K562 (cell line): ENCODE data around the gene MEGF11. TPM values are rescaled to one million over a fixed set of nuclear protein-coding genes. Genes with fewer than 3 reads are reported as not detected.
A peak's percentile ranks its signal among the peaks of the same experiment; 100 is the strongest.

ENCODE experiments used
- ATAC-seq: fragments of 200-7000 bp; cut with Tn5 transposase; 3 replicates; pipeline ENCODE4 v1.9.1; 2020; ENCODE audit warnings: moderate library complexity
- BruUV-seq: library from RNA; stranded (reverse); fragments of 400-500 nt; replicated peaks from 2 replicates; lab custom pipeline; 2021; lab: Mats Ljungman, UMichigan
- CTCF ChIA-PET: fragments of 300-600 bp; formaldehyde crosslinking; extraction: SDS; loops from one replicate; lab custom pipeline; 2021; ENCODE audit warnings: low intra/inter-chr PET ratio; lab: Yijun Ruan, JAX
- POLR2A ChIA-PET: fragments of 300-600, 350-650 bp; sonication (Branson Sonifier 250); formaldehyde crosslinking; extraction: SDS; loops from one replicate; lab custom pipeline; 2021; ENCODE audit warnings: antibody characterized with exemption, inconsistent platforms; lab: Yijun Ruan, JAX
- DNase-seq, 4 experiments: peaks; one replicate each; pipeline versions ENCODE4 v3.0.0 to v3.0.0-alpha.2; 2011 to 2018; ENCODE audit warnings: low spot score in 3 of 4, mixed read lengths in 3 of 4; ENCODE audit errors: extremely low read depth in 1 of 4
- FAIRE-seq: peaks from 2 replicates; lab custom pipeline; 2011; peaks lifted over from hg19 to GRCh38; lab: Jason Lieb, UNC
- H2AFZ ChIP-seq: 2 replicates; pipeline ENCODE4 v1.6.0; 2011; ENCODE audit warnings: low read depth, low read length, control low read depth, inconsistent platforms
- H3K27ac ChIP-seq: fragments of 200-600 bp; 3 replicates; pipeline ENCODE4 v1.8.0; 2011; ENCODE audit warnings: low read depth, mild to moderate bottlenecking, control low read depth, inconsistent platforms, low read length, moderate library complexity, mixed read lengths; ENCODE audit errors: extremely low read depth
- H3K27me3 ChIP-seq, 2 experiments: fragments of 300-600 bp in 1 of 2; 2 replicates in 1 of 2; 3 replicates in 1 of 2; pipeline versions ENCODE4 v1.6.0 to v1.8.0; 2011; ENCODE audit warnings: inconsistent platforms in 2 of 2, low read length in 2 of 2, mild to moderate bottlenecking in 1 of 2, mixed read lengths in 1 of 2, moderate library complexity in 1 of 2; ENCODE audit not compliant: control insufficient read depth in 2 of 2, insufficient read depth in 2 of 2
- H3K36me3 ChIP-seq: fragments of 300-600 bp; 3 replicates; pipeline ENCODE4 v1.8.0; 2011; ENCODE audit warnings: mild to moderate bottlenecking, low read length, inconsistent platforms; ENCODE audit not compliant: control insufficient read depth, insufficient read depth
- H3K4me1 ChIP-seq, 2 experiments: fragments of 200-600 bp in 1 of 2; replicated peaks in 1 of 2; 2 replicates in 1 of 2; 3 replicates in 1 of 2; pipeline versions ENCODE4 v1.5.1 to v1.8.0; 2011; ENCODE audit warnings: inconsistent platforms in 2 of 2, low read length in 2 of 2, mild to moderate bottlenecking in 1 of 2, mixed read lengths in 1 of 2, moderate library complexity in 1 of 2; ENCODE audit not compliant: control insufficient read depth in 2 of 2, insufficient read depth in 2 of 2
- H3K4me2 ChIP-seq: 2 replicates; pipeline ENCODE4 v1.6.1; 2011; ENCODE audit warnings: low read length, control low read depth, inconsistent platforms, mixed read lengths; ENCODE audit not compliant: insufficient read depth
- H3K4me3 ChIP-seq: fragments of 200-600 bp; sonication (generic), shearing (Covaris generic); 2 replicates; pipeline ENCODE4 v1.5.1; 2016; ENCODE audit warnings: control low read depth, inconsistent platforms
- H3K79me2 ChIP-seq: fragments of 200-600 bp; 3 replicates; pipeline ENCODE4 v1.8.0; 2011; ENCODE audit warnings: low read length, inconsistent platforms; ENCODE audit not compliant: control insufficient read depth, insufficient read depth
- H3K9ac ChIP-seq, 2 experiments: 2 replicates each; pipeline versions ENCODE4 v1.6.0 to v1.6.1; 2011; ENCODE audit warnings: low read depth in 2 of 2, low read length in 2 of 2, control low read depth in 1 of 2, inconsistent platforms in 1 of 2, mild to moderate bottlenecking in 1 of 2, mixed read lengths in 1 of 2; ENCODE audit not compliant: insufficient read depth in 1 of 2
- H3K9me1 ChIP-seq: one replicate; pipeline ENCODE4 v1.6.0; 2011; ENCODE audit warnings: inconsistent platforms, mild to moderate bottlenecking, low read length, moderate library complexity; ENCODE audit not compliant: control insufficient read depth, insufficient read depth
- H3K9me3 ChIP-seq: replicated peaks from 2 replicates; pipeline ENCODE4 v1.5.1; 2011; ENCODE audit warnings: low read depth, low read length, inconsistent platforms; ENCODE audit not compliant: control insufficient read depth, insufficient read depth
- H4K20me1 ChIP-seq: replicated peaks from 2 replicates; pipeline ENCODE4 v1.6.1; 2011; ENCODE audit warnings: low read length, inconsistent platforms, mixed read lengths; ENCODE audit not compliant: control insufficient read depth, insufficient read depth
- PKNOX1 ChIP-seq: fragments of 450-650 bp; IDR thresholded peaks from 2 replicates; pipeline ENCODE4 v1.6.1; 2016
- TSC22D4 ChIP-seq: fragments of 450-650 bp; IDR thresholded peaks from 2 replicates; pipeline ENCODE4 v1.6.1; 2016; ENCODE audit warnings: missing genetic modification characterization, missing biosample characterization, control low read depth
- in situ Hi-C: fragments of 300-500 bp; cut with MboI; formaldehyde crosslinking; loops from 4 replicates; pipeline ENCODE4 v1.15.0; 2018; ENCODE audit warnings: inconsistent platforms, mixed read lengths
- intact Hi-C: fragments of 100-400 bp; cut with micrococcal nuclease; formaldehyde crosslinking; loops from 2 replicates; pipeline ENCODE4 v1.14.2; 2022
- polyA plus RNA-seq, 8 experiments: library from polyadenylated mRNA; depleted of rRNA in 4 of 8; stranded (reverse) in 5 of 8; unstranded in 3 of 8; fragments of >200 nt; fragmentation: Nextera tagmentation in 2 of 8; fragmentation: Illumina TruSeq in 1 of 8; extraction: Ambion mirVana in 2 of 8; extraction: Trizol in 1 of 8; gene quantifications; 2 replicates each; pipeline versions ENCODE4 v1.2.1 to v1.2.3, GENCODE V29; 2011 to 2014; ENCODE audit warnings: inconsistent platforms in 1 of 8, missing spikeins in 1 of 8
- total RNA-seq, 7 experiments: library from RNA; depleted of rRNA in 6 of 7; stranded (reverse); fragments of >200 nt in 6 of 7; fragmentation: Illumina TruSeq in 2 of 7; extraction: Trizol in 2 of 7; gene quantifications; 2 replicates each; pipeline versions ENCODE4 v1.2.1 to v1.2.3, GENCODE V29; 2011 to 2021; ENCODE audit warnings: low replicate concordance in 1 of 7
- TF ChIP-seq, protein P1 (sequence below), 3 experiments: IDR thresholded peaks in 2 of 3; conservative IDR thresholded peaks in 1 of 3; 2 replicates each; pipeline ENCODE4 v1.5.1; 2011 to 2012; ENCODE audit warnings: low read length in 3 of 3, mild to moderate bottlenecking in 3 of 3, control low read depth in 2 of 3, improper control_type of control experiment in 1 of 3, inconsistent platforms in 1 of 3, low read depth in 1 of 3, mixed read lengths in 1 of 3, moderate library complexity in 1 of 3; ENCODE audit not compliant: insufficient read depth in 2 of 3

MEGF11 gene
- total and polyA plus RNA-seq, 9 of the 15 experiments (the other 6 are each of a cell fraction or from before 2014, with no cell fraction given) = 0.06 to 0.23 (median 0.20) TPM; not detected in 6

- peak; percentile 34; the same call in 1 of the 2 replicates for TF ChIP-seq PKNOX1
These were observed 244.5 kb downstream of the MEGF11 start (continued) for GRCh38 chr15:66008940-66009562.

DNA sequence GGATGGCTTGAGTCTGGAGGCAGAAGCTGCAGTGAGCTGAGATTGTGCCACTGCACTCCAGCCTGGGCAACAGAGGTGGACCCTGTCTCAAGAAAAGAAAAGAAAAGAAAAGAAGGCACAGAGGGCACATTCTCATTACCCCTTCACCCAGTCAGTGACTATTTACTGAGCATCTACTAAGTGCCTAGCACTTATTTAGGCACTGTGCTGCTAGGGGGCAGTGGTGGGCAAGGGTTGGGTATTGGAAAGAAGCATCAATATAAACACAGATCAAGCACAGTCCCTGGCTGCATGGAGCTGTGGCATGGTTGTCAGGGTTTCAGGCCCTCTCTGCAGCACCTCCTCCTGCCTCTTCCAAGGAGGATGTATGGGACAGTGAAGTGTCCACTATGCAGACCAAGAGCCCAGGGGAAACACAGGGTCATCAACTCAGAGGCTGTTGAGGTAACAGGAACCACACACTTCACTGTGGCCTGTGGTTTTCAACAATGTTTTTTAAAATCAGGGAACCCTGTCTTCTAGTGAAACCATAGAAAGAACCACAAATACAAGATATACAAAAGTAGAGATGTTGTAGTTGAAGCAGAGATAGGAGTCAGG is 245.8 kb downstream of the MEGF11 start:
- Histone ChIP-seq H4K20me1 (no peaks in the 10 kb centered on the region; the same call in 1 of the 2 replicates), H3K4me3 (no peak overlapping the region), H3K9me1 (no peaks in the 10 kb centered on the region), H3K9ac (no peak overlapping the region), H3K27ac (no peak overlapping the region)
- BruUV-seq = no TSS peak
- POLR2A ChIA-PET = no interaction called here
- intact Hi-C loops = no loop called here
- TF ChIP-seq TSC22D4 (tag) = no peak
- TF ChIP-seq, protein P1, sequence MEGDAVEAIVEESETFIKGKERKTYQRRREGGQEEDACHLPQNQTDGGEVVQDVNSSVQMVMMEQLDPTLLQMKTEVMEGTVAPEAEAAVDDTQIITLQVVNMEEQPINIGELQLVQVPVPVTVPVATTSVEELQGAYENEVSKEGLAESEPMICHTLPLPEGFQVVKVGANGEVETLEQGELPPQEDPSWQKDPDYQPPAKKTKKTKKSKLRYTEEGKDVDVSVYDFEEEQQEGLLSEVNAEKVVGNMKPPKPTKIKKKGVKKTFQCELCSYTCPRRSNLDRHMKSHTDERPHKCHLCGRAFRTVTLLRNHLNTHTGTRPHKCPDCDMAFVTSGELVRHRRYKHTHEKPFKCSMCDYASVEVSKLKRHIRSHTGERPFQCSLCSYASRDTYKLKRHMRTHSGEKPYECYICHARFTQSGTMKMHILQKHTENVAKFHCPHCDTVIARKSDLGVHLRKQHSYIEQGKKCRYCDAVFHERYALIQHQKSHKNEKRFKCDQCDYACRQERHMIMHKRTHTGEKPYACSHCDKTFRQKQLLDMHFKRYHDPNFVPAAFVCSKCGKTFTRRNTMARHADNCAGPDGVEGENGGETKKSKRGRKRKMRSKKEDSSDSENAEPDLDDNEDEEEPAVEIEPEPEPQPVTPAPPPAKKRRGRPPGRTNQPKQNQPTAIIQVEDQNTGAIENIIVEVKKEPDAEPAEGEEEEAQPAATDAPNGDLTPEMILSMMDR (IDR thresholded peaks at IDR 0.05 in 2 of 3, conservative IDR thresholded peaks at IDR 0.05 in 1 of 3; ENCODE audit: insufficient read depth in 2 of 3, low read depth in 1 of 3, low read length in 3 of 3) = peak; percentile 21 to 30 (median 21); a peak in 2 of 6 replicates
- TF ChIP-seq, all 486 proteins: peak for 1
- Histone ChIP-seq H3K27me3 (no peaks in the 10 kb centered on the region), H3K4me1 (no peaks in the 10 kb centered on the region), H3K79me2 (no peaks in the 10 kb centered on the region), H3K9me3 (no peaks in the 10 kb centered on the region), H3K36me3 (no peaks in the 10 kb centered on the region), H3K4me2 (no peak overlapping the region), H2AFZ (no peak overlapping the region)
- FAIRE-seq (no peak), DNase-seq (no peak), ATAC-seq (no peak)
- in situ Hi-C loops = no loop called here
- CTCF ChIA-PET = interaction anchor here (0.6 kb wide), 1 partner anchor 253 kb away, joined by 3 read pairs; no protein-coding TSS in a partner anchor
